Midbrain (tissue), 1 donor: Measurements from ENCODE around the gene ZNF492.
"Not testable (repeated sequence)": the region's sequence is repeated elsewhere in the genome, so short reads cannot be mapped to it uniquely, and the experiment has no call there.

Experiments used
- DNase-seq: peaks from one replicate; lab custom pipeline; 2025; lab: John Stamatoyannopoulos, UW

The ZNF492 gene

DNA sequence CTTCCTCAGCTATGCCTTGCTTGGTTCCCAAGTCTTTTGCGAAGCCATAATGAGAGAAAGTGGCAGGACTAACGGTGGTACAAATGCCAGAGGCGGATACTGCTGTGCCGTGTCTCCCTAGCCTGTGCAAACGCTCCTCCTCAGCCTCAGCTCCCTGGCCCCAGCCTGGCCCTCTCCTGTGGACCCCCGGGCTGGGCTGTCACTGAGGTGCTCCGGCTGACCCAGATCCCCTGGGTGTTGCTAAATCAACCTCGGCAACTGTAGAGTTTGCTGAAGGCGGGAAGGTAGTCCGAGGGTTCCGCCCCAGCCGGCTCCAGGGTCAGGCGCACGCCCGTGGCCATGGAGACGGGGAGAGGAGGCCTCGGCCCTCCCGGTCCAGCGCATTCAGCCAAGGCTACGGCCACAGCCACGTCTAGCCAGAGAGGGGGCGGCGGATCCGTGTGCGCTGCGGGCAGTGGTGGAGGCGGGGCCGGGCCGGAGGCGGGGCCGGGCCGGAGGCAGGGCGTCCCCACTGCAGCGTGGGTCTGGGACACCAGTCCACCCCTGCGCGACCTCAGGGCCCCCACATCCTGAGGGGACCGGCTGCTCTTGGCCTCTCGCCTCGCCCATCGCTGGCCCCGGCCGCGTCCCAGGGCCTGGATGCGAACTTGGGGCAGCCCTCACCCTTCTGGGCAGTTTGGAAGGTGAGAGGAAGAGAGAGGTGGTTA is 16.4 kb upstream of the ZNF492 start:
- DNase-seq, result no peak

DNA sequence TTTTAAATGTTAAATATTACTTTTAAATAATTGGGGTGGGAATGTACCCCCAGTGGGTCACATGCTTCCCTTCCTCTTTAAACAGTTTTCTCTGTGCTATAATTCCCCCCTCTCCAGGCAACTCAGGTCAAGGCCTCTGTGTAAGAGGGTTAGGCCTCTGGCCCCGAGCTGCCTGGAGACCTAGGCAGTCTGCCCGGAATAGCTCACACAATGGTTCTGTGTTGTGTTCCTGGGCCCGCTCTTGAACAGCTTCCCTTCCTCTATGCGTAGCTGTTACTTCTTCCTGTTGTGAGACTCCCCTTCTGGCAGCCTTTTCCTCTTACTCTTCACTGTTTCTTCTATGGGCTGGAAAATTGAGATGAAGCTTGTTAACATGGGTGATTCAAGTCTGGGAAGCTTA is 14.8 kb upstream of the ZNF492 start:
- DNase-seq, result peak; percentile 34

DNA sequence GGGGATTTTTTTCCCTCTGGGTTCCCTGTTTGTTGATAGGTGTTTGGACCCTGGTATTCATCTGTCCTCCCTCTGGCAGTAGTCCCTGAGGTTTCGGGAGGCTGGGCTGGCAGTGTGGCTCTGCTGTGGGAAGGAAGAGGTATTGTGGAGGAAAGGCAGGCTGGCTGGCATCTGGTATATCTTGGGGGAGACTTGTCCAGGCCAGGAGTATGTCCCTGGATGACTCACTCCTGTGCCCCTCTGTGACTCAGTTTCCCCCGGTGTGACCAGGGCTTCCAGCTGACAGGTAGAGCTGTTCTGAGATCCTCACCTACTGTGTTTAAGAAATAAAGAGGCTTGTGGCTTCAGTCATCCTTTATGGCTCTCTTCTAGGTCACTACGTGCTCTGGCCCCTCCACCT is 14.2 kb upstream of the ZNF492 start:
- DNase-seq, result no peak

DNA sequence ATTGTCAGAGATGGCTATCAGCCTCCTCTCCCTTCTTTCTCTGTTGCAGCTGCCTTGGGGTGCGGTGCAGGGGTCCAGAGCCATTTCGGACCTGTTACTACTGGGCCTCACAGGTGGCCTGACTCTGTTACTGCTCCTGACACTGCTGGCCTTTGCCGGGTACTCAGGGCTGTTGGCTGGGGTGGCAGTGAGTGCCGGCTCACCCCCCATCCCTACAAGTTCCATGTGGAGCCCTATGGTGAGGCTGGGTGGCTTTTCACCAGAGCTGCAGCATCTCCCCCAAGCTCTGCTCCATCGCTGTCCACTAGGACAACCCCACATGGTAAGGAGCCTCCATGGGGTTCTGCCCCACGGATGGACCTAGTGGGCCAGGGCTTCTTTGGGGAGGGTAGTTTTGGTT is 13.7 kb upstream of the ZNF492 start:
- DNase-seq, result no peak

DNA sequence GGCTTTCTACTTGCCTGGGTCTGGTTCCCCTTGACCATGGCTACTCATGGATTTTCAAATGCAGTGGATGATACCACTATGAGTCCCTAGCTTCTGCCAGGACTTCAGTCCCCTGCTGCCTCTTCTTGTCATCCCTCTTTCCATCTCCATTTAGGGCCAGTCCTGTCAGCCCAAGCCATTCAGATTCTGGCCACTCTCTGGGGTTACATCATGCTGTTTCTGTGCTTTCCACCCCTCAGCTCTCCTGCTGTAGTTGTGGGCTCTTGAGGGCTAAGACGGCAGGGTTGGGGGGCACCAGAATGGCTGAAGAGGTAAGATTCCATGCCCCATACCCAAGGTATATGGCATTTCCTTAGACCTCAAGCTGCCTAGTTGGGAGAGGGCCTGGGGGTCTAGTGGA is 13.2 kb upstream of the ZNF492 start:
- no peak for DNase-seq

DNA sequence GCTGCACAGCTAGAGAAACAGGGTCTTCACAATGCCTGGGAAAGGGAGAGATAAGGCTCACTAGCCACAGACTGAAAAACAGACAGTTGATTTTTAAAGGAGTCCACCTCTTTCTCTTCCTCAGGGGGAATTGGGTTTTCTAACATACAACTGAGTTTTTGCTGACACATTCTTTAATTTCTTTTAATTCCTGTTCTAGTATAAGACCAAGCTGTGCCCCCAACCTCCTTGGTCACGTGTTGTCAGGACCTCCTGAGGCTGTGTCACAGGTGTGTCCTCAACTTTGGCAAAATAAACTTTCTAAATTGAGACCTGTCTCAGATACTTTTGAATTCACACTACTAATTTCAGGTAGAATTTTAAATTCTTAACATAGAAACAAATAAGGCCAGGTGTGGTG is 12.1 kb upstream of the ZNF492 start:
- DNase-seq, result no peak

DNA sequence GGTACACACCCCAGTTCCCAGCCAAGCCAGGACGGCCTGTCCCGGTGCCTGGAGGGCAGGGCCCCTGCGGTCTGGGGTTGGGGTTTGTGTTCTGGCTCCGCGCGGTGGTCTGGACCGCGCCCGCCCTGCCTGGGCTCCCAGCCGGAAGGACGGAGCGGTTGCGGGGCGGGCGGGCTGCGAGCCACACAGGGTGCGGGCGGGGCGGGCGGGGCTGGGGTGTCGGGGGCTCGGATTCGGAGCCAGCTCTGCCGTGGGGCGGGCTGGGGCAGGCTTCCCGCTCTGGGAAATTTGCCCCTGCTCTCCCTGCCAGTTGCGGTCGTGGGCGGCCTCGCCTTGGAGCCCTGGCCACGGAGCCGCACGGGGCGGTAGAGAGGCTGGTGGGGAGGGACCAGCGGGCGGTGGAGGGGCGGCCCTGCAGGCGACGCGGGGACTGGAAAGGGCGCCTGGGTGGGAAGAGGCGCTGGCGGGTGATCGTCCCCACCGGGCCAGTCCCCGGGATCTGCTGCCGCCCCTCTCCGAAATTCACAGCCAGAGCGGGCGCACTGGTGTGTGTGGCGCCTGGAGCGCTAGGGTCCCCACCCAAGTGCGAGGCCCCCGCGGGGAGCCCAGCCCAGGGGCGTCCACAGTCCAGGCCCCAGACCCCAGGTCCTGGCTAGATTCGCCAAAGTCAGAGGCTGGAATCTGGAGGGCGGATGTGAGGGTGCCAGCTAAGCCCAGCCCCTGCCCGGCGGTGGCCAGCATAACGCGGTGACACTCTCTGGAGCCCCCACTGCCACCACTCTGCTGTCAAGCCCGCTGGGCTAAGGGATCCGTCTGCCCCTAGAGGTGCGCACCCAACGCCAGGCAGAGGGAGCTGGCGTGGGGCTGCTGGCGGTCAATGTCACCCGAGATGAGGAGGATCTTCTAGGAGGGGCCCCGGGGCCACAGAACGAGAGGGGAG is 11.0 kb upstream of the ZNF492 start:
- no peak for DNase-seq

DNA sequence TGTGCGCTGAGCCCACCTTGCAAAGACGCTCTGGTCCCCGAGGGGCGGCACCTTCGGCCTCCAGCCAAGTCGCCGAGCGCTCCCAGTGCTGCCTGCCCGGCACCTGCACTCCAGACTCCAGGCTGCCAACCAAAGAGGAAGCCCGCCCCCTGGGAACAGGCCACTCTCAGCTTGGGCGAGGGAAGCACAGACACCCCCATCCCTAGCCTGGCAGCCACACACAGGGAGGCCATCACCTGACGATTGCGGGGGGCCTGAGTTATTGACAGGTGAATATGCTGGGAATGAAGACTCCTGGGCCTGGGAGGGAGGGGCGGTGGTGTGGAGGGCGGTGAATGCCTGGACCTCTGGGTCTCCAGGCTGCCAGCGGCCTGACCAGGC is 10.3 kb upstream of the ZNF492 start:
- no peak for DNase-seq

DNA sequence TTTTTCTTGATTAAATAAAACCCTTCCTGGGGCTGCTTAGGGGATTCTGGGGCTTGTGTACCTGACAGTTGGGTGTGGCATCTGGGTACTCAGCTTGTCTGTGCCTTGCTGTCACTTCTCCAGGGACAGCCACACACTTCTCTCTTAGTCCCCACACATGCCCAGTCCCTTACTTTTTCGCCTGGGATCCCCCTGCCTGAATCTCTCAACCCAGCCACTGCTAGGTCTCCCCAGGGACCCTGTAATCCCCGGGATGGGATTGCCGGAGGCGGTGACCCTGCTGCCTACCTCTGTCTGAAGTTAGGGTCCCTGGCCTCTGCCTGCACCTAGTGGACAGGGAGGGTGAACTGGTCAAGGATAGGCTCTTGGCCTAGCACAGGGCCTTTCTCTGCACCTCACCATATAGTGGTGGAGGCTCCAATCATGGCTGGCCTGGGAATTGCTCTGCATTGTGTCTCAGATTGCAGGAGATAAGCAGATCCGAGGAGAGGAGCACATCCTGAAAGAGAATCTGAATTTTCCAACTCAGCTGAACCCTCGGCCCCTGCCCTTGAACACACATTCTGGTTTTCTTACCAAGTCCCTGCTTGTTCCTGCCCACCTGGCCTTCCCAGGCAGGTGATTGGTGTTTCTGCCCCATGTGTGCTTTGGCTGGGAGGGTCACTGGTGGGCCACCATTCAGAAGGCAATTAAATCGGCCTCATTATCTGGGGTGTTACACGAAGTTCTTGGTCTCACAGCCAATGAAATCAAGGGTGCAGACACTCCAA is 8.7 kb upstream of the ZNF492 start:
- no peak for DNase-seq

DNA sequence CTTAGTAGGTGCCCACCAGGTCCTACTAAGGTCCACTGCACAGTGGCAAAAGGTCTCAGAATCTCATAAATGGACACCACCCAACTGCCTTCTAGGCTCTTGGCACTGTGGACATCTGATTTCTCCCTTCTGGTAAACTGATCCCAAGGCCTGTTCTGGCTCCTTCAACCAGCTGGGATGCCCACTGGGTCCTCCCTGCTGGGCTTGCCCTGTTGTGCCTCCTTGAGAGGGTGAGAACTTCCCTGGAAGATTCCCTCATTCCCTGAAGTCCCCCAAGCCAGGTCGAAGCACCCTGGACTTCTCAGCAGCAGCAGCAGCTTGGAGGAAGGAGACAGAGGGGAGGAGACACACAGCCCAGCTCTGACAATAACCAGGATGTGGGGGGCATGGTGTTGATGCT is 6.6 kb upstream of the ZNF492 start:
- no peak for DNase-seq

DNA sequence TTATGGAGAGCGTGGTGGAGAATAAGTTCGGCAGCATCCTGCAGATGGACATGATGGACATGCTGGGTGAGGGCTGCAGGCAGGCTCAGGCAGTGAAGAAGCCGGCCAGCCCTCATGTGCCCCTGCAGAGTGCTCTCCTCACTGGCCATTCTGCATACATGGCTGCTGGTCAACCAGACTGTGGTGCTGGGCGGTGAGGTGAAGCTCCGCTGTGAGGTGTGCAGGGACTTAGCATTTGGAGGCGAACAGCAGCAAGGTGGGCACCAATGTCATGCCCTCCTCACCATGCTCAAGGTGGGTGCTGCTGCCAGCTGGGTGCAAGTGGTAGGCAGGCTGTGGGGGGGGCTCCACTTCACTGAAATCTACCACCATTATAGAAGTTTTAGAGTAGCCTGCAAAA is 5.7 kb upstream of the ZNF492 start:
- DNase-seq, result no peak

DNA sequence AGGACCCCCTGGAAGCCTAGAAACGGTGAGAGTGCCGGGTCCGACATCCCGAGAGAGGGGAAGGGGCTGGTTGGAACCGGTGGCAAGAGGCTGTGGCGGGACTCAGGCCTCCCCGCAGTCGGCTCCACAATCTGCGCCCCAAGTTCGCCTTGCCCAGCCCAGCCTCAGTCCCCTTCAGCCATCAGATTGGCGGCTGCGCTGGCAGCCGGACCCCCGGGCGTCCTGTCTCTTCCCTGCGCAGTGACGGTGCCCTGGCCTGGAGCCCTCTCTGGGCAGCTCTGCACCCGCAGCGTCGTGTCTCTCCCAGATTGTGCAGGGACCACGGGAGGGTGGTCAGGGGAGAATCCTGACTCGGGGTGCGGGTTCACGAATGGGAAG is 315 bp downstream of the ZNF492 start:
- no peak for DNase-seq

DNA sequence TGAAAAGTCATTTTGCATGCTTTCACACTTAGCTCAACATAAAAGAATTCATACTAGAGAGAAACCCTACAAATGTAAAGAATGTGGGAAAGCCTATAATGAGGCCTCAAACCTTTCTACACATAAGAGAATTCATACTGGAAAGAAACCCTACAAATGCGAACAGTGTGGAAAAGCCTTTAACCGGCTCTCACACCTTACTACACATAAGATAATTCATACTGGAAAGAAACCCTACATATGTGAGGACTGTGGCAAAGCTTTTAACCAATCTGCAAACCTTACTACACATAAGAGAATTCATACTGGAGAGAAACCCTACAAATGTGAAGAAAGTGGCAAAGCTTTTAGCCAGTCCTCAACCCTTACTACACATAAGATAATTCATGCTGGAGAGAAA is 51.4 kb downstream of the ZNF492 start:
- not testable (repeated sequence) for DNase-seq

DNA sequence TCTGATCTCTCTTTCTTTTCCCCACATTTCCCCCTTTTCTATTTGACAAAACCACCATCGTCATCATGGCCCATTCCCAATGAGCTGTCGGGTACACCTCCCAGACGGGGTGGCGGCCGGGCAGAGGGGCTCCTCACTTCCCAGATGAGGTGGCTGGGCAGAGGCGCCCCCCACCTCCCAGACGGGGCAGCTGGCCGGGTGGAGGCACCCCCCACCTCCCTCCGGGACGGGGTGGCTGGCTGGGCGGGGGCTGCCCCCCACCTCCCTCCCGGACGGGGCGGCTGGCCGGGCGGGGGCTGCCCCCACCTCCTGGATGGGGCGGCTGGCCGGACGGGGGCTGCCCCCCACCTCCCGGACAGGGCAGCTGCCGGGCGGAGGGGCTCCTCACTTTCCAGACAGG is 68.5 kb downstream of the ZNF492 start:
- DNase-seq, result not testable (repeated sequence)

DNA sequence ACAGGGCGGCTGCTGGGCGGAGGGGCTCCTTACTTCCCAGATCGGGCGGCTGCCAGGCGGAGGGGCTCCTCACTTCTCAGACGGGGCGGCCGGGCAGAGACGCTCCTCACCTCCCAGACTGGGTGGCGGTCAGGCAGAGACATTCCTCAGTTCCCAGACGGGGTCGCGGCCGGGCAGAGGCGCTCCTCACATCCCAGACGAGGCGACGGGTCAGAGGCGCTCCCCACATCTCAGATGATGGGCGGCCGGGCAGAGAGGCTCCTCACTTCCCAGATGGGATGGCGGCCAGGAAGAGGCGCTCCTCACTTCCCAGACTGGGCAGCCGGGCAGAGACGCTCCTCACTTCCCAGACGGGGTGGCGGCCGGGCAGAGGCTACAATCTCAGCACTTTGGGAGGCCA is 69.0 kb downstream of the ZNF492 start:
- DNase-seq, result not testable (repeated sequence)

DNA sequence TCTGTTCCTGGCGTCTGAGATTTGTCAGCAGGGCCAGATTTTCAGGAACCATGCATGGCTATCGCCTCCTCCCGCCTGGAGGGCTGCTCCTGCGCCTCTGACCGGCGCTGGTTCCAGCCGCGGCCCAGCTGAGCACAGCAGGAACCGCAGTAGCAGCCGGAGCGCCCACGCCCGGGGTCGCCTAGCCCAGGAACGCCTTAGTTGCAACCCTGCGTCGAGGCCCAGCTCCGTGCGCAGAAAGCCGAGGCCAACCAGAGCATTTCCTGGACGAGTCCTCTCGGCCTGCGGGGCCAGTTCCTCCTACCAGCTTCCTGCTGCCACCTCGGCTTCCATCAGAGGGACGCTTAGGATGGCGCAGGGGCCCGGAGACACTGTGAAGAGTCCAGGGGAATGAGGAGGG is 74.9 kb downstream of the ZNF492 start:
- DNase-seq, result no peak
